Iris pigment epithelial cell (primary cell): Measurements from ENCODE around the gene ADD2.

Source experiments
- DNase-seq: peaks from one replicate; pipeline ENCODE4 v3.0.0-alpha.2; 2011; ENCODE audit warnings: low read depth

The ADD2 gene

GRCh38 chr2:70718736-70719135, 49.3 kb downstream of the ADD2 start:
- no peak for DNase-seq

DNA sequence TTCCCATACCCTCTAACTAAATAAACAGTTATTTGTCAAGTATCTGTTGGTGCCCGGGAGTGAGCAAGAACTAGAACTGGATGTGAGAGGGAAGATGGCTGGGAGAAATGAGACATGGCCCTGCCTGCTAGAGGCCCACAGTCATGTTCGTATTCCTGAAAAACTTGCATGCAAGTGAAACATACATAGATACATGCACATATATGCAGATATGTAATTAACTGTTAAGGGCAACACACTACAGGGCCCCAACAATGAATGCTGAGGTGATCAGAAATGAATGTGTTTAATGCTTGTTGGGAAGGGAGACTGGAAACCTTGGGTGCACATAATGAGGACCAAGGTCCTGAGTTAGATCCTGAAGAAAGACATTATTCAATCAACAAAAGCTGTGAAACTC, 49.8 kb downstream of the ADD2 start:
- no peak for DNase-seq

DNA sequence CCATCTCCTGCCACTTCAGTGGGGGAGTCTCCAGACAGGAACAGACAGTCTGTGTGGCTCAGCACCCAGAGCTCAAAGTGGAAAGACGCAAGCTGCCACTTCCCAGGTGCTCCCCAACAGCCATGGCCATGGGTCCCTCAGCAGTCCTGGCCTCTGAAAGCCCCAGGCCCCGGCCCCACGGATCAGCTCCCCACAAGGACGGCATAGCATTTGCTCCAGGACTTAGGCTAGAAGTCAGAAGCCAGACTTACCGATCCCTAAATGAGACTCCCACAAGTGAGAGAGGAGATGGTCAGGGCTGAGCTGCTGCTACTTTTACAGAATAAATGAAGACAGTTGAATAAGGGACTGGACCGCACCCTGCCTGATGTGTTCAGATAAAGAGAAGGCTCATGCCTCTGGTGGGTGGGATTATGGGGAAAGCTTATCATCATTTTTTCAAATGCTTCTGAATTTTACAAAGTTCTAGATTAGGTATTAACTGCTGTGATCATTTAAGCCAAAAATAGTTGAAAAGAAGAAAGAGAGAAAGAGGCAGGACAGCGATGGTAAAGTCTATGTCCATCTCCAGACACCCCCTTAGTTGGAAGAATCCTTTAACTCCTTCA, 50.5 kb downstream of the ADD2 start:
- DNase-seq = no peak

GRCh38 chr2:70716951-70717350, 51.0 kb downstream of the ADD2 start:
- DNase-seq = no peak

DNA sequence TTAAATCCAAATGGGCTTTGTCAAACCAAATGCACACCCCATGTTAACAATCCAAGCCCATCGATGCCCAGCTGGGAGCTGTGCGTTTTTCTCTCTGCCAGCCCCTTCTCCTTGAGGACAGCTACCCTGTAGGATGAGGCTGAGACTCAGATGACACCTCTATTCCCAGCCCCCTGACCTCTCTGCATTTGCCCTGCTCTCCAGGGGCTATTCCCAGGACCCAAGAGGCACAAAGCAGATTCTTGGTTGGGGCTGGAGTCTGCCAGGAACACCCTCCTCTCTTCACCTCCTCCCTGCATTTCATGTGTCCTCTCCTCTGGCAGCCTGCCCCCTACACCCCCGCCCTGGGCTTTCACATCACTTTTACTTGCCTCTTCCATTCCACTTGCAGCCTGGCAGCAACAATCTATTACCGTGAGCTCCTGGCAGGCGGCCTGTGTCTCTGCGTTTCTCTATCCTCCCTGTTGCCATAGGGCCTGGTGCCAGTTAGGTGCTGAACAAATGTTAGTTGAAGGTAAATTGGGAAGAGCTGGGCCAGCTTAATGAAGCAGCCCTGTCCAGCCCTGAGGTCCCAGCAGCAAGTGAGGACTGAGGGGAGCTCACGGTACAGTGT, 51.8 kb downstream of the ADD2 start:
- DNase-seq = no peak

GRCh38 chr2:70715071-70715985, 52.7 kb downstream of the ADD2 start:
- no peak for DNase-seq

GRCh38 chr2:70714141-70714905, 53.7 kb downstream of the ADD2 start:
- no peak for DNase-seq

GRCh38 chr2:70712916-70713315, 55.1 kb downstream of the ADD2 start:
- no peak for DNase-seq

GRCh38 chr2:70711191-70711590, 56.8 kb downstream of the ADD2 start:
- DNase-seq = no peak

GRCh38 chr2:70710038-70710690, 57.8 kb downstream of the ADD2 start:
- DNase-seq = no peak

GRCh38 chr2:70709275-70710037, 58.5 kb downstream of the ADD2 start:
- DNase-seq = peak; percentile 14

DNA sequence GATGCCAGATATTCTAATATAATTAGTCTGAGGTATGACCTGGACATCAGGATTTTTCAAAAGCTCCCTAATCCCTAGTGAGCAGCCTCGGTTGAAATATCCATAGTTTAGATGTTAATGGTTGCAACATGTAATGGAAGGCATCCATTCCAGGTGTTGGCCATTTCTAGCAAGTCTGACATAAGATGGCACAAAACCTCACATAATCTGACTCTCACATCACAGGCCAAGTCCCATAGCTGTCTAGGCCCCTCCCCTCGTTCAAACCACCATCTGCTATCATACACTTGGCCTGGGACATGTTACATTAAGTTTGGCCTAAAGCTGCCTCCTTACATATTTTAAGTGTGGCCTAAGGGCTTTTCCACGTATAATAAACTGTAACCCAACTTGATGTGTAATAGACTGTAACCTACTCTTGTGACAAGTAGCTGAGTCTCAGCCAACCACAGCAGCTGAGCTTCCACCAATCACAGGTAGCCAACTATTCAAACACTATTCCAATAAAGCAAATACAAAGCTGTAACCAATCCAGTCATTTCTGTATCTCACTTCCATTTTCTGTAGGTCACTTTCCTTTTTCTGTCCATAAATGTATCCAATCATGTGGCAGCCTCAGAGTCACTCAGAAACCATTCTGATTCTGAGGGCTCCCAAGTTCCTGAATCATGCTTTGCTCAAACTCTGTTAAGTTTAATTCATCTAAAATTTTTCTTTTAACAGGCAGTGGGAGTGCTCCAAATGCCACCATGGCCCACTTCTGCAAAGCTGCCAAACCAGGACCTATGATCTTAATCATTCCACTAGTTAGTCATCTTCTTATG, 59.4 kb downstream of the ADD2 start:
- no peak for DNase-seq

- DNase-seq = no peak
These were observed 60.3 kb downstream of the ADD2 start for GRCh38 chr2:70707706-70708105.

GRCh38 chr2:70706026-70706795, 61.8 kb downstream of the ADD2 start:
- no peak for DNase-seq

DNA sequence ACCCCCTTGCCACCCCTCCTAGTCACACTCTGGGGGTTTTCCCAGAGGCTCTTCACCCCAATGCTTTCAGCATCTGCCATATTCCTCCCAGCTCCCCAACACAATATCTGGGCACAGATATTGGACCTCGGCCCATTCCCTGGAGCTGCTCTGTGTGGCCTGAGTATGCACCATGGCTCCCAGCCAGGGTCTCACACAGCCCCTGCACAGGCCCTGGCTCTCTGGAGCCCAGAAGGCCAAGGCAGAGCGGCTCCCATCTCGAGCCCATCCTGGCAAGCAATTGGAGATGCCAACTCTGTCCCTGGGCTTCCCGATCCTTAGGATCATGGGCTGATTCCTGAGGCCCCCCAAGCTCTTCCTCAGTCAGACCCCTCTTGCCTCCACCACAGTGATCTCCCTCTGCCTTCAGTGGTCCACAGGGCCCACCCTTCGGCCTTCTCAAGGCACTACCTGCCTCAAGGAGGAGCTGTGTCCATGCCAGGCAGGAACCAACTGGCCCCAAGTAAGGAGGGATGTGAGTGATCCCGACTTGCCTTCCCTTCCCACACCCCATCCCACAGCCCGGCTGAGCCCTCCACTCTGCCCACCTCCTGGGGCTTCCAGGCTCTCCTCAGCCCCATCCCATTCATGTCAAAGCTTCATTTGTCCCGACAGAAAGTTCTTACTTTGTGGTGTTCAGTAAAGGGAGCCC, 62.7 kb downstream of the ADD2 start:
- no peak for DNase-seq

DNA sequence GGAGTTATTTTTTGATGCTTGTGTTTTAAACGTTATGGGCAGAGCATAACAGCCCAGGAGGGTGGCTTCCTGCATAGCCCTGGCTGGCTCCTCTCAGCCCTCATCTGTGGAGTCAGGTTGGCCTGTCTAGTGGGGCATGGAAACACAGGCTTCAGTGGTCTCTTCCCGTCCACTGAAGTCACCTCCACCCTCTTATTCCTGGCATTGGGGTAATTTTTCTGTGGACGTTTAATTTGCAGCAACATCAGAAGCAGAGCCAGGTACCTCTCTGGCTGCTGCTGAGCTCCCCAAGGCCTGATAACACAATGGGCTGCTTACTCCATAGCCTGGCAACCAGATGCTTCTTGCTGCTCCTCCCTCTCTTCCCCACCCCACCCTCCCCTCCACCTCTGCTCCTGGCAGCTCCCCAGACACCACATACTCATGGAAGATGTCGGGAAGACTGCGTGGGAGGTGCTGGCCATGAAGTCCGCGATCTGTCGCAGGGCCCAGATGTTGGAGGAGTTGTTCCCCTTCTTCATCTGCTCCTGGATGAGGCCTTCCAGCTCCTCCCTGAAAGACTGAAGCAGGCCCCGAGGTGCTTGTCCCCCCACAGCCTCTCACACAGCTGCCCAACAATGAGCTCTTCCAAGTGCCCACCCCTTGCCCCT, 64.0 kb downstream of the ADD2 start:
- DNase-seq = no peak

- no peak for DNase-seq
These were observed 65.1 kb downstream of the ADD2 start for GRCh38 chr2:70702711-70703395.

DNA sequence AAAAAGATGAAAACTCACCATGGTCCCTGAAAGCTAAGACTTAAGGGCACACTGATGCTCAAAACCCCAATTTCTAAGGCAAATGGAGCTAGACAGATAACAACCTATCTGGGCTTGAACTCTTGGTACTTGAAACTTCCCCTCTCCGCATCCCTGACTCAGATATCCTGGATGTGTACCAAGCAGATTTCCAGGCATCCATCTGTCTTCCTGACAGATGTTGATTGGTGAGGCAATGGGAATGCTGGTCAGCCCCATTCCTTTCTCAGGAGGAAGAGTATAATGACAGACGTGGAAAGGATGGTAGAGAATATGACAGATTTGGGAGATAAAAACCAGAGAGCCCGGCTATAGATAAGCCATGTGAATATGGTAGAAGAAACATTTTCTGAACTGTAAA, 69.2 kb downstream of the ADD2 start:
- no peak for DNase-seq
